ENCODE data around the gene FXN.

The FXN gene

DNA sequence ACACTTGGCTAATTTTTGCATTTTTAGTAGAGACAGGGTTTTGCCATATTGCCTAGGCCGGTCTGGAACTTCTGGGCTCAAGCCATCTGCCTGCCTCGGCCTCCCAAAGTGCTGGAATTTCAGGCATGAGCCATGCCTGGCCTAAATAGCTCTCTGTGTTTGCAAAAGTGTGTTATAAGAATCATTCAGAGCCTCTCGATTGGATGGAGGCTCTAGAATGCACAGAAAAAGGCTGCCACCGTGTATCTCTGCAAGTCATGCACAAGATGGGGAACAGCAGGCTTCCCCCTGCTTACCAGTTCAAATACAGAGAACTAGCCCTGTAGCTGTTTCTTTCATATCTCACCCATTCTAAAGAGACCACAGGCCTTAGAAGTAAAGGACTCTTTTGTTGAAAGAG, 28.3 kb downstream of the FXN start:
- Histone ChIP-seq H3K27ac (ENCODE audit: low read length) (no peak overlapping the region), H3K27me3 (ENCODE audit: low read depth, low read length) (no peaks in the 10 kb centered on the region), H3K4me3 (ENCODE audit: low read length) (no peak overlapping the region), H4K20me1 (ENCODE audit: insufficient read depth, low read length) (no peaks in the 10 kb centered on the region), H3K9me3 (ENCODE audit: insufficient read depth, low read length) (no peaks in the 10 kb centered on the region), H3K4me2 (ENCODE audit: low read length) (no peak overlapping the region), H3K36me3 (replicated peaks; ENCODE audit: low read depth, low read length) (peaks cover 17% of the 10 kb centered on the region), H3K4me1 (ENCODE audit: low read length) (no peaks in the 10 kb centered on the region; the same call in 1 of the 2 replicates), H2AFZ (ENCODE audit: low read depth, low read length) (no peak overlapping the region), H3K9ac (ENCODE audit: low read length) (no peak overlapping the region), H3K79me2 (ENCODE audit: low read length) (no peaks in the 10 kb centered on the region)
- TF ChIP-seq, protein P1, sequence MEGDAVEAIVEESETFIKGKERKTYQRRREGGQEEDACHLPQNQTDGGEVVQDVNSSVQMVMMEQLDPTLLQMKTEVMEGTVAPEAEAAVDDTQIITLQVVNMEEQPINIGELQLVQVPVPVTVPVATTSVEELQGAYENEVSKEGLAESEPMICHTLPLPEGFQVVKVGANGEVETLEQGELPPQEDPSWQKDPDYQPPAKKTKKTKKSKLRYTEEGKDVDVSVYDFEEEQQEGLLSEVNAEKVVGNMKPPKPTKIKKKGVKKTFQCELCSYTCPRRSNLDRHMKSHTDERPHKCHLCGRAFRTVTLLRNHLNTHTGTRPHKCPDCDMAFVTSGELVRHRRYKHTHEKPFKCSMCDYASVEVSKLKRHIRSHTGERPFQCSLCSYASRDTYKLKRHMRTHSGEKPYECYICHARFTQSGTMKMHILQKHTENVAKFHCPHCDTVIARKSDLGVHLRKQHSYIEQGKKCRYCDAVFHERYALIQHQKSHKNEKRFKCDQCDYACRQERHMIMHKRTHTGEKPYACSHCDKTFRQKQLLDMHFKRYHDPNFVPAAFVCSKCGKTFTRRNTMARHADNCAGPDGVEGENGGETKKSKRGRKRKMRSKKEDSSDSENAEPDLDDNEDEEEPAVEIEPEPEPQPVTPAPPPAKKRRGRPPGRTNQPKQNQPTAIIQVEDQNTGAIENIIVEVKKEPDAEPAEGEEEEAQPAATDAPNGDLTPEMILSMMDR (IDR thresholded peaks at IDR 0.05; ENCODE audit: low read depth, low read length), result no peak
- no peak for TF ChIP-seq EZH2phosphoT487 (IDR thresholded peaks at IDR 0.05; ENCODE audit: low read depth)

DNA sequence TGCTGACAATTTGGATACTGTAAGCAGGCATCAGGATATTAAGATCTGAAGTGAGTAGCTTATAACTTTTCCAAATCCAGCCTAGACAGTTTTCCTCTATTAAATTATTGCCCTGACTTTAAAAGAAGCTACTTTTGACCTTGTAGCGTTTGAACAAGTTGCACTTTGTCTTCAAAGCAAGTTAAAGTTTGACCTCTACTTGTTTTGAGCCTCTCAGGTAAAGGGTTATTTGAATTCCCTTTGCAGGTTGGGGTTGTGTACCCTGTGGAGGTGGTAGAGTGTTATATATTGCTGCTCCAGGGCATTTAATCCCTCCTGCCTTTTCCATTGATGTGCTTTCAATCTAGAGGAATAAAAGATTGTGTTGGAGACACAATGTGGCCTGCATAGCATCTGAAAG, 30.1 kb downstream of the FXN start:
- Histone ChIP-seq H3K79me2 (ENCODE audit: low read length) (no peaks in the 10 kb centered on the region), H3K4me3 (ENCODE audit: low read length) (no peak overlapping the region), H3K9me3 (ENCODE audit: insufficient read depth, low read length) (no peaks in the 10 kb centered on the region), H3K4me2 (ENCODE audit: low read length) (no peak overlapping the region), H4K20me1 (ENCODE audit: insufficient read depth, low read length) (no peaks in the 10 kb centered on the region), H3K27ac (ENCODE audit: low read length) (no peak overlapping the region), H3K27me3 (ENCODE audit: low read depth, low read length) (no peaks in the 10 kb centered on the region), H3K36me3 (replicated peaks; ENCODE audit: low read depth, low read length) (peaks cover 17% of the 10 kb centered on the region), H3K9ac (ENCODE audit: low read length) (no peak overlapping the region), H2AFZ (ENCODE audit: low read depth, low read length) (no peak overlapping the region), H3K4me1 (ENCODE audit: low read length) (no peaks in the 10 kb centered on the region; the same call in 1 of the 2 replicates)
- TF ChIP-seq, protein P1 (IDR thresholded peaks at IDR 0.05; ENCODE audit: low read depth, low read length), result no peak
- TF ChIP-seq EZH2phosphoT487 (IDR thresholded peaks at IDR 0.05; ENCODE audit: low read depth), result no peak

DNA sequence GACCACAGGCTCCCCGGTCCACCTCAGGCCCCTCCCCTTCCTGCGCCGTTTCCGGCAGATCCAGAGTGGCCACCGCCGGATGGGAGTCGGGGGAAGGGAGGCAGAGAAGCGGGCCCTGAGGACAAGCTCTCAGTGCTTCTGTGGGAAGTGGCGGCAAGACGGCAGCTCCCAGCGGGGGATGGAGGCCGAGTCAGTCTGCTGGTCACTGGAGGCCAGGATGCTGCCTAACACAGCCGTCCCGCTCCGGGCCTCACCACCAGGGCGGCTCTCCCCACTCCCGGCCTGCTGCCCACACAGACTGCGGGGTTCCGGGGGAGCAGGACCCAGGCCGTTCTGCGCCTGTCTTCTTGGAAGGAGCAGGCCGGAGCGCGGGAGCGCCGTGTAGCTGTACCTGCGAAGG, 31.4 kb downstream of the FXN start:
- H3K4me1 ChIP-seq (ENCODE audit: low read length), result no peaks in the 10 kb centered on the region; the same call in 1 of the 2 replicates
- no peak for TF ChIP-seq EZH2phosphoT487 (IDR thresholded peaks at IDR 0.05; ENCODE audit: low read depth)
- TF ChIP-seq, protein P1 (IDR thresholded peaks at IDR 0.05; ENCODE audit: low read depth, low read length), result no peak
- no peaks in the 10 kb centered on the region for H4K20me1 ChIP-seq (ENCODE audit: insufficient read depth, low read length)
- no peaks in the 10 kb centered on the region for H3K79me2 ChIP-seq (ENCODE audit: low read length)
- H3K4me2 ChIP-seq (ENCODE audit: low read length), result no peak overlapping the region
- H3K27ac ChIP-seq (ENCODE audit: low read length), result no peak overlapping the region
- no peak overlapping the region for H3K4me3 ChIP-seq (ENCODE audit: low read length)
- H3K36me3 ChIP-seq (replicated peaks; ENCODE audit: low read depth, low read length), result peaks cover 11% of the 10 kb centered on the region
- H3K27me3 ChIP-seq (ENCODE audit: low read depth, low read length), result no peaks in the 10 kb centered on the region
- no peak overlapping the region for H3K9ac ChIP-seq (ENCODE audit: low read length)
- H2AFZ ChIP-seq (ENCODE audit: low read depth, low read length), result no peak overlapping the region
- H3K9me3 ChIP-seq (ENCODE audit: insufficient read depth, low read length), result no peaks in the 10 kb centered on the region

DNA sequence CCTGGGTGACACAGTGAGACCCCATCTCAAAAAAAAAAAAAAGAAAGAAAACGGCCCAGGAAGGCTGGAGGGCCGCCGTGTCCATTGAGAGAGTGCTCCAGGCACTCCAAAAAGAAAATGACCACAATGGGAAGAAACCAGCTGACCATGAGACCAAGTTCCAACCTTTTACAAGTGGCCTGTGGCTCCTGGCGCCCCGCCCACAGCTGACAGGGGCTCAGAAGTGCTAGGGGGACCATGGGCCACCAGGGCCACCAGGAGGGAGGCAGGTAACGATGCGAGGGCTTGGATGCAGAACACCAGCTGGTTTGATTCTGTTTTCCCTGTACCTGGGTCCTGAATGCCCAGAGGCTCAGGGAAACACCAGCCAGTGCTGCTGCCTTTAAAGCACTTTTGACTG, 34.6 kb downstream of the FXN start:
- TF ChIP-seq EZH2phosphoT487 (IDR thresholded peaks at IDR 0.05; ENCODE audit: low read depth), result no peak
- TF ChIP-seq, protein P1 (IDR thresholded peaks at IDR 0.05; ENCODE audit: low read depth, low read length), result no peak
- Histone ChIP-seq H3K4me3 (ENCODE audit: low read length) (no peak overlapping the region), H3K79me2 (ENCODE audit: low read length) (no peaks in the 10 kb centered on the region), H3K9me3 (ENCODE audit: insufficient read depth, low read length) (no peaks in the 10 kb centered on the region), H4K20me1 (ENCODE audit: insufficient read depth, low read length) (no peaks in the 10 kb centered on the region), H3K27me3 (ENCODE audit: low read depth, low read length) (no peaks in the 10 kb centered on the region), H3K9ac (ENCODE audit: low read length) (no peak overlapping the region), H3K27ac (ENCODE audit: low read length) (no peak overlapping the region), H2AFZ (ENCODE audit: low read depth, low read length) (no peak overlapping the region), H3K4me1 (ENCODE audit: low read length) (no peaks in the 10 kb centered on the region), H3K4me2 (ENCODE audit: low read length) (no peak overlapping the region), H3K36me3 (replicated peaks; ENCODE audit: low read depth, low read length) (peaks cover 10% of the 10 kb centered on the region)
